ENCODE data around the gene GPS1. TPM values are rescaled to one million over a fixed set of nuclear protein-coding genes. Genes with fewer than 3 reads are reported as not detected.

The GPS1 gene
- total and polyA plus RNA-seq, 2 of the 4 experiments (the other 2 are of a cell fraction) = 157 to 181 TPM

GRCh38 chr17:82010575-82011525 lies 40.8 kb upstream of the GPS1 start (continued):
- no peak for TF ChIP-seq MAZ (IDR thresholded peaks at IDR 0.05; ENCODE audit: borderline replicate concordance, low read depth, low read length)

- Histone ChIP-seq H2BK120ac (ENCODE audit: low read depth, low read length) (no peak overlapping the region), H2AK9ac (replicated peaks; ENCODE audit: low read depth, low read length, poor library complexity) (no peak overlapping the region), H4K8ac (ENCODE audit: low read depth in 2 of 2, low read length in 2 of 2) (no peak overlapping the region), H3K18ac (ENCODE audit: low read depth, low read length) (no peak overlapping the region), H3K56ac (ENCODE audit: extremely low read depth, insufficient read depth, low read length) (no peak overlapping the region), H3K4me3 (ENCODE audit: insufficient read depth, low read depth, low read length) (no peak overlapping the region), H4K91ac (ENCODE audit: insufficient read depth, low read depth, low read length) (no peak overlapping the region), H3K9ac (ENCODE audit: low read depth, low read length) (no peak overlapping the region), H2AFZ (replicated peaks; ENCODE audit: low read length, poor library complexity) (no peak overlapping the region), H3K4ac (ENCODE audit: low read depth, low read length) (no peak overlapping the region), H3K14ac (replicated peaks; ENCODE audit: low read depth, low read length) (no peak overlapping the region), H3K9me3 (ENCODE audit: control insufficient read depth, insufficient read depth, low read length) (no peaks in the 10 kb centered on the region), H2BK20ac (ENCODE audit: low read depth, low read length) (no peak overlapping the region), H3K79me1 (ENCODE audit: low read depth in 1 of 2, low read length in 2 of 2) (no peaks in the 10 kb centered on the region), H3K36me3 (ENCODE audit: control insufficient read depth, insufficient read depth, low read length) (peaks cover 3% of the 10 kb centered on the region; the same call in 1 of the 2 replicates), H2BK15ac (ENCODE audit: low read depth, low read length) (no peak overlapping the region), H3K4me2 (ENCODE audit: low read depth, low read length) (no peak overlapping the region), H3K27me3 (ENCODE audit: control insufficient read depth, insufficient read depth, low read length) (no peaks in the 10 kb centered on the region), H3K4me1 (ENCODE audit: control insufficient read depth, insufficient read depth, low read length) (peaks cover under 1% of the 10 kb centered on the region; the same call in 1 of the 2 replicates), H2BK5ac (ENCODE audit: low read depth, low read length, poor library complexity, severe bottlenecking) (no peak overlapping the region), H3K9me1 (ENCODE audit: insufficient read depth, low read length) (no peaks in the 10 kb centered on the region), H3K23ac (ENCODE audit: low read depth, low read length) (no peak overlapping the region), H3K27ac (ENCODE audit: insufficient read depth, low read length) (no peak overlapping the region), H4K5ac (ENCODE audit: low read depth, low read length) (no peak overlapping the region), H4K20me1 (ENCODE audit: insufficient read depth, low read length) (no peaks in the 10 kb centered on the region; the same call in 1 of the 2 replicates), H2AK5ac (ENCODE audit: low read depth, low read length) (no peak overlapping the region)
- intact Hi-C loops (cut with micrococcal nuclease) (no loop called here), in situ Hi-C loops (cut with MboI; ENCODE audit: low sequenced_read_pairs) (no loop called here), dilution Hi-C loops (cut with HindIII; ENCODE audit: low sequenced_read_pairs, unreplicated experiment) (no loop called here)
- ATAC-seq (ENCODE audit: low read depth) (no peak), DNase-seq (no peak)
- POLR2A ChIA-PET (ENCODE audit: unreplicated experiment) = no interaction called here
- 89% methylated on average over 4 of the region's 19 CpGs; no CpG with 5 or more reads in 1 of the 2 experiments for WGBS, 2 experiments (ENCODE audit: extremely low coverage in 2 of 2, insufficient read length in 1 of 2)
- CTCF ChIA-PET = no interaction called here
- TF ChIP-seq POLR2A (IDR thresholded peaks at IDR 0.05; ENCODE audit: low read depth, low read length) (no peak), BHLHE40 (IDR thresholded peaks at IDR 0.05; ENCODE audit: low read depth, low read length) (no peak), ELK1 (IDR thresholded peaks at IDR 0.05; ENCODE audit: borderline replicate concordance, low read depth, low read length) (no peak), NFE2L2 (IDR thresholded peaks at IDR 0.05; ENCODE audit: low read depth, low read length) (no peak), RAD21 (IDR thresholded peaks at IDR 0.05; ENCODE audit: low read length) (no peak), CTCF (conservative IDR thresholded peaks at IDR 0.05; ENCODE audit: low read depth, low read length) (no peak), SMC3 (IDR thresholded peaks at IDR 0.05; ENCODE audit: low read depth, low read length) (no peak), CEBPB (IDR thresholded peaks at IDR 0.05; ENCODE audit: low read depth, low read length) (no peak), RFX5 (IDR thresholded peaks at IDR 0.05; ENCODE audit: low read depth, low read length) (no peak), MAZ (IDR thresholded peaks at IDR 0.05; ENCODE audit: borderline replicate concordance, low read depth, low read length) (no peak)
- no TSS peak for BruUV-seq (replicated peaks)
These were observed 40.0 kb upstream of the GPS1 start for GRCh38 chr17:82011617-82012187.

Measured in IMR-90 (cell line).